ENCODE measurements around the gene STARD3. TPM values are rescaled to one million over a fixed set of nuclear protein-coding genes. Genes with fewer than 3 reads are reported as not detected.
"Not testable (repeated sequence)": the region's sequence is repeated elsewhere in the genome, so short reads cannot be mapped to it uniquely, and the experiment has no call there.

The STARD3 gene
- polyA plus RNA-seq, 1 donor = 52.3 TPM

DNA sequence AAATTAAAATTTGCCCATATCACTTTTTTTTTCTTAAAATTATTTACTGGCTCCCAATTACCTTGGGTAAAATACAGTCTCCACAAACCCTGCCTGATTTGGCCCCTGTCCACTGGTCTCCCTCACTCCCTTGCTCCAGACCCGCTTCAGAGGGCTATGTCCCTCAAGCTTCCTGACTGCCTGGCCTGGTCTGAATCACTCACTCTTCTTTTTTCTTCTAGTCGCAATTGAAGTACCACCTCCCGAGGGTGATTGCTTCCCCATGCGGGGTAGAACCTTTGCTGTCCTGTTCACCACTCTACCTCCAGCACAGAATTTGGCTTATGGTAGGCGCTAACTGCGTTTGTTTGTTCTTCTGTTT, 51.5 kb downstream of the STARD3 start:
- no peak for DNase-seq

DNA sequence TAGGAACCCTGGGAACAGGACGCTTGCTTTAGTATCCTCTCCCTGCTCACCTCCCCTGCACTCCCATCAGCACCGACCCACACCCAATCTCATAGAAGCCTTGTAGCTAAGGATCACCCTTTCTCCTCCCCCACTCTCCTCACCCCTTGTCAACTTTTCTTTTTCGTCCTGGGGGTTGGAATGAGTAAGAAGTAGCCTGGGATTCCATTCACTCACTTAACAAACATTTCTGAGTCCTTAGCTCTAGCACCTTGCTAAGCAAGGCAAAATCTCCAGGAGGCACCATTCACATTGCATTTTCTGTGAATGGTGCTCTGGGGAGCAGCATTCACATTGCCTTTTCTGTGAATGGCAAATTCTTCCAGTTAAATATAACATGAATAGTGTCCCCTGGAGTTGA, 52.0 kb downstream of the STARD3 start:
- DNase-seq = no peak

DNA sequence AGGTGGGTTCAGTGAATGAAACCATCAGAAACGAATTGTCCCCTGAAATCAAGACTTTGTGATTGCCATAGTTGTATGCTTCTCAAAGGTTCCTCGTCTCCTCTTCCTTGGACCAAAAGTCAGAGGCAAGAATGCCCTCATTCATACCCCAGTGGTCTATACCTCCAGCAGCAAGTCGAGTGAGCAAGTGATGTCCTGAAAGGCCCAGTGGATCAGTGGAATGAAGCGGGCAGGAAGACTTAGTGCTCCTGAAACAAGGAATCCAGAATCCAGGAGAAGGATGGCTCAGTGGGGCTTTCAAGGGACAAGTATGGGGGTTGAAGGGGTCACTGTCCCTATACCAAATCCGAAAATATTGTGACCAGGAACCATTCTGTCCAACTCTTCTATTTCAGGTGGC, 57.6 kb downstream of the STARD3 start:
- DNase-seq = no peak

DNA sequence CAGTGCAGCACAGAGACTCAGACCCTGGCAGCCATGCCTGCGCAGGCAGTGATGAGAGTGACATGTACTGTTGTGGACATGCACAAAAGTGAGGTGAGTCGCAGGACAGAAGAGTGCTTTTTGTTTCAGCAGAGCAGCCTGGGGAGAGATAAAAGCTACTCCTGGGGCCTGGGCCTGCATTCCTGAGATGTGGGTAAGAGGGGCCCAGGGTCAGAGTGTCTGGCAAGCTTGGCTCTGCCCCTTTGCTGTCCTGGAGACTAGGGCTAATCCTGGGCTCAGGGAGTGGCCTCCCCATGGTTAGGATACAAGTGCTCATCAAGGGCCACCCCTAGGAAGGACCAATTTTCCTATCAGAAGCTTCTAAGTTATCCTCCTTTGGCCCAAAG, 58.1 kb downstream of the STARD3 start:
- DNase-seq = no peak

DNA sequence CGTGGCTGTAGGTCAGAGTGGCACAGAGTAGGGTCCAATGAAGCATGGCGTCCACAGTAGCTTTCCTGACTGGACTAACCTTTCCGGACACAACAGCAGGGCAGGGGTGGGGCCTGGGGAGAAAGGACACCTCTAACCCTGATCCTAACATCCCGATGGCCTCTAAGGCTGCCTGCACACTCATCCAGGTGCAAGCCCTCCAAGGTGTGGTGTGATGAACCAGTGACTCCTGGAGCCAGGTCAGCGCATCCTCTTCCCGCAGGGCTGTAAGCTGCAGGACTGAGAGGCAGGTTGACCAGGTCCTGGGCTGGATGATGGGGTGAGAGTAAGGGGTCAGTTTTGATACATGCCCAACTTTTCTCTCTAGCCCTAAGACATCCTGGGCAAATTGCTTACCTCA, 59.8 kb downstream of the STARD3 start:
- no peak for DNase-seq

DNA sequence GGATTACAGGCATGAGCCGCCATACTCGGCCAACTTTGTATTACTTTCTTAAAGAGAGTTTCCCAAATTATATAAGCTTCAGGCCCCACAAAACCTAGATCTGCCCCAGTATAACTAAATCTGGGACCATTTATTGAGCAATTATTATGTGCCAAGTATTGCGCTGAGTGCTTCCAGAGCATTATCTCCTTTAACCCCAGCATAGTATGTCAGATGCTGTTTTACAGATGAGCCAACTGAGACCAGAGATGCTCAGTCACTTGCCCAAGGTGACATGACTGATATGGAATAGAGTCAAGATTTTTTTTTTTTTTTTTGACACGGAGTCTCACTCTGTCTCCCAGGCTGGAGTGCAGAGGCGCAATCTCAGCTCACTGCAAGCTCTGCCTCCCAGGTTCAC, 61.0 kb downstream of the STARD3 start:
- DNase-seq = no peak

DNA sequence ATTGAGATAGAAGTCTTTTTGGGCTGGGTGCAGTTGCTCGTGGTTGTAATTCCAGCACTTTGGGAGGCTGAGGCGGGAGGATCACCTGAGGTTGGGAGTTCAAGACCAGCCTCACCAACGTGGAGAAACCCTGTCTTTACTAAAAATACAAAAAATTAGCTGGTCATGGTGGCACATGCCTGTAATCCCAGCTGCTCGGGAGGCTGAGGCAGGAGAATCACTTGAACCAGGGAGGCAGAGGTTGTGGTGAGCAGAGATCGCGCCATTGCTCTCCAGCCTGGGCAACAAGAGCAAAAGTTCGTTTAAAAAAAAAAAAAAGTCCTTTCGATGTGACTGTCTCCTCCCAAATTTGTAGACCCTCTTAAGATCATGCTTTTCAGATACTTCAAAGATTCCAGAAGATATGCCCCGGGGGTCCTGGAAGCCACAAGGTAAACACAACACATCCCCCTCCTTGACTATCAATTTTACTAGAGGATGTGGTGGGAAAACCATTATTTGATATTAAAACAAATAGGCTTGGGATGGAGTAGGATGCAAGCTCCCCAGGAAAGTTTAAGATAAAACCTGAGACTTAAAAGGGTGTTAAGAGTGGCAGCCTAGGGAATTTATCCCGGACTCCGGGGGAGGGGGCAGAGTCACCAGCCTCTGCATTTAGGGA, 62.3 kb downstream of the STARD3 start:
- DNase-seq = not testable (repeated sequence)

DNA sequence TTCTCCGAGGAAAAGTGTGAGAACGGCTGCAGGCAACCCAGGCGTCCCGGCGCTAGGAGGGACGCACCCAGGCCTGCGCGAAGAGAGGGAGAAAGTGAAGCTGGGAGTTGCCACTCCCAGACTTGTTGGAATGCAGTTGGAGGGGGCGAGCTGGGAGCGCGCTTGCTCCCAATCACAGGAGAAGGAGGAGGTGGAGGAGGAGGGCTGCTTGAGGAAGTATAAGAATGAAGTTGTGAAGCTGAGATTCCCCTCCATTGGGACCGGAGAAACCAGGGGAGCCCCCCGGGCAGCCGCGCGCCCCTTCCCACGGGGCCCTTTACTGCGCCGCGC, 62.8 kb downstream of the STARD3 start, which contains the start of gene ERBB2:
Gene ERBB2 (plus strand): TSS at position 247 of the 330 bp plus-strand sequence. CDS start 175 bp downstream, outside the sequence.
- DNase-seq = peak; percentile 84

DNA sequence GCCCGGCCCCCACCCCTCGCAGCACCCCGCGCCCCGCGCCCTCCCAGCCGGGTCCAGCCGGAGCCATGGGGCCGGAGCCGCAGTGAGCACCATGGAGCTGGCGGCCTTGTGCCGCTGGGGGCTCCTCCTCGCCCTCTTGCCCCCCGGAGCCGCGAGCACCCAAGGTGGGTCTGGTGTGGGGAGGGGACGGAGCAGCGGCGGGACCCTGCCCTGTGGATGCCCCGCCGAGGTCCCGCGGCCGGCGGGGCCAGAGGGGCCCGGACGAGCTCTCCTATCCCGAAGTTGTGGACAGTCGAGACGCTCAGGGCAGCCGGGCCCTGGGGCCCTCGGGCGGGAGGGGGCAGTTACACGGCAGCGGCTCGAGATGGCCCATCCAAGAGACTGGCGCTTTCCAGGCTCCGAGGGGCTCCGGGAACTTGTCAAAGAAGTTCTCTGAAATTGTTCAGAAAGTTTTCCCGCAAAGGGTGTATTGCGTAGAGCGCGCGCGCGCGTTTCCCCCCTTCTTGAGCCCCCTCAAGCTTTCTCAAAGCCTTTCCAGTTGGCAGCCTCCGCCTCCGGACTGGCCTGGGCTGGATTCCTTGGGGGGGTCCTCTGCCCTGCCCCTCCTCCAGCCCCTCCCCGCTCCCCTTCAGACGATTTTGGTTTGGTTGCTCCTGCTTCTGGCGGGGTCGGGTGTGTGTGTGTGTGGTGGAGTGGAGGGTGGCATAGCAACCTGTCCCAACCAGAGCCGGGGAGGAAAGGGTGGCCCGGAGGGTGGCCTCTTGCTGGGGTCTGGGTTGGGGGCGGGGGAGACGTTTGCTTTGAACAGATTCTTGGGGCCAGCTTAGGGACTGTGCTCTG, 63.4 kb downstream of the STARD3 start:
- peak; percentile 76 for DNase-seq

DNA sequence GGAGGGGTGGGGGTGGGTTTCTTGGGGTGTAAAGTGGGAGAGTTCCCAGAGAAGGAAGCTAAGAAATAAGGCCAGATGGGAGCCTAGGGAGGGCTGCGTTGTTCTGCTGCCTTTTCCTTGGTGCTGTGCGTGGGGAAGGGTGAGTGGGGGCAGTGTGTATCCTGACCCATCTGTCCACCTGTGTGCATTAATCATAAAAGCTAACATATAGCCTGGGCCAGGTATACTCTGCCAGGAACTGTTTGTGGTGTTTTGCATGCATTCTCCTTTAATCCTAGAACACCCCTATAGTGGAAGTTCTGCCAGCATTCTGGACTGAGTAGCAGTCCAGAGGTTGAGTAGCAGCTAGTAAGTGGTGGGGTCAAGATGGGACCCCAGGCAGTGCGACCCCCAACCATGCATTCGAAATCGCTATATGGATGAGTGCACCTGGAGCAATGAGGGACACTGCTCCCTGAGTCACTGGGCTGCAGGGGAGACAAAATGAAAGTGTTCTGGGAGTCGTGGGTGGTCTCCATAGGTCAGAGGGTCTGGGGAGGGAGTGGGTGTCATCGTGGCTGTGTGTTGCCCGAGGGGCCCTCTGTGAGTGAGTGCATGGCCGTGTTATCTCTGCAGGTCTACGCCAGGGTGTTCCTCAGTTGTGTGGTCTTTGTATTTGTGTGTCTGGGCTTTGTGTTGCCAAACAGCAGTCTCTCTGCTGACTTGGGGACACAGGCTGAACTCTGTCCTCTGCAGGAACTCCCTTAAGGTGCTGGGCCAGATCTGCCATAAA, 64.3 kb downstream of the STARD3 start:
- DNase-seq = no peak

DNA sequence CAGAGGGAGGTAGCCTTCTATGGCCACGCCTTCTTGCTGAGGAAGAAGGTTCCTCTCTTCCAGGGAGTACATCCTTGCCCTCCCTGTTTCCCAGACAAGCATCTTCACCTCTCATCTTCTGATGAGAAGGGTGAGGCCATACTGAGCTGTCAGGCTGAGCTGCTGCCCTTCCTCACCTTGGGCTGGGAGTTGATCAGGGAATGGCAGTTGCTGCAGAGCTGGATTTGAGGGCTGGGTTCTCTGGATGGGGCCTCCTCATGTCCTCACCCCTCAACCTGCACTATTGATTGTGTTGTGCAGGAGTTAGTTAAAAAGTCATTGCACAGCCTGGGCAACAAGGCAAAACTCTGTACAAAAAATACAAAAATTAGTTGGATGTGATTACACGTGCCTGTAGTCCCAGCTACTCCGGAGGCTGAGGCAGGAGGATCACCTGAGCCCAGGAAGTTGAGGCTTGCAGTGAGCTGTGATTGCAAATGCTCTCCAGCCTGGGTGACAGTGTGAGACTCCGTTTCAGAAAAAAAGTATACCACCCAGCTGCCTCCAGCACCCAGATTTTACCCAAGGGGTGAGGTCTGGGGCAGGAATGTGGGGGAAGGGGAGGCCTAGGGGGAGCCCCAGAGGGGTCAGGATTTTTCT, 65.0 kb downstream of the STARD3 start:
- DNase-seq = no peak

DNA sequence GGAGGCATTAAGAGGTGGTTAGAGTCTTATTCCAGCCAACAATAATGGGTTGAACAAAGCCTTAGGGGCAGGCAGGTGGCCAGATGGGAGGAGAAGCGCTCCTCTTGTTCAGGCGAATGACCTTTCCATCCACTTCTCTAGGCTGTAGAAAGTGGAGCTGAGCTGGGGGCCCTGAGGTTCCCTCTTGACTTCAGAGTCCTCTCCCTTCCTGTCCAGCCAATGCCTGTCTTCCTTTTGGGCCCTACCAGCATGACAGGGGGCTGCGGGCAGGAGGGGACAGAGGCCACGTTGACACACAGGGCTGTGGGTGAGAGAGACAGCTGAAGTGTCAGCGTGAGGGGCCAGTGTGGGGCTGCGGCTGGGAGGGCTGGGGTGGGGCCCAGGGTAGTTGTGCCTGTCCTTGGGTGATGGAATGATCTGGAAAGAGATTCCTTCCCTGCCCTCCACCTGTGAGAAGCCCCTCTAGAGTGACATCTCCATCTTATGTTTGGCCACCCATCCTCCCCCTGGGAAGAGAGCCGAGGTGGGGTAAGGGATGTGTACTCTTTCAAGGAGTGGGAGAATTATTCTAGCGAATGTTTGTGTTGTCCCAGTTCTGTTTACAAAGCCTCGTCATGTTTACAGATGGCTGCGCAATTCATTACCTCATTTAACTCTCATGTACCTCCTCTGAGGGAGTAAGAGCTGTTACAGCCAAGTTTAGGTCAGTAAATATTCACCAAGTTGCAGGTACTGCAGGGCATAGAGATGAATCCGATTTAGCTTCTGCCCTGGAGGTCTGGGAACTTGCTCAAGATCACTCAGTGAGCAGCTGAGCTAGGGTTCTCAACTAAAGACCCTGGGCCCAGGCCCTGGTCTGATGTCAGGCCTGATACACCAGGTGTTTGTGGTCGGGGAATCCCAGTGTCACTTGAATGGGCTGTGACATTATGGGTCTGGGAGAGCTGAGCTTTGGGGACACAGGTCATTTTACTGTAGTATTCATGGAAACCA, 66.3 kb downstream of the STARD3 start:
- no peak for DNase-seq

DNA sequence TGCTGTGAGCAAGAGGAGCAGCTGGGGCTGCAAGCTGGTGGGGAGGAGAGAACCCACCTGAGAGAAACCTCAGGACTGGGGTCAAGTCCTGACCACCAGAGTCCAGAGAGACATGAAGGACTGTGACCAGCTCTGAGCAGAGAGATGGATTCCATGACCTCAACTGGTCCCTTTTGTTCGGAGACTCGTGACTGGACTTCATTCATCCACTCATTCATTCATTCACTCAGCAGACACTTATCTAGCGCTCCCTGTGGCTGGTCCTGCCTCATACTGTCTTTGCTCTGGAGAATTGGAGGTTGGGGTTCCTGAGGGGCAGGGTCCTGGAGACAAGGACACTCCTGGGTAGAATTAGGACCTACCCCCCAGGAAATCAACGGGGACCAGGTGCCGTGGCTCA, 67.0 kb downstream of the STARD3 start:
- DNase-seq = no peak

DNA sequence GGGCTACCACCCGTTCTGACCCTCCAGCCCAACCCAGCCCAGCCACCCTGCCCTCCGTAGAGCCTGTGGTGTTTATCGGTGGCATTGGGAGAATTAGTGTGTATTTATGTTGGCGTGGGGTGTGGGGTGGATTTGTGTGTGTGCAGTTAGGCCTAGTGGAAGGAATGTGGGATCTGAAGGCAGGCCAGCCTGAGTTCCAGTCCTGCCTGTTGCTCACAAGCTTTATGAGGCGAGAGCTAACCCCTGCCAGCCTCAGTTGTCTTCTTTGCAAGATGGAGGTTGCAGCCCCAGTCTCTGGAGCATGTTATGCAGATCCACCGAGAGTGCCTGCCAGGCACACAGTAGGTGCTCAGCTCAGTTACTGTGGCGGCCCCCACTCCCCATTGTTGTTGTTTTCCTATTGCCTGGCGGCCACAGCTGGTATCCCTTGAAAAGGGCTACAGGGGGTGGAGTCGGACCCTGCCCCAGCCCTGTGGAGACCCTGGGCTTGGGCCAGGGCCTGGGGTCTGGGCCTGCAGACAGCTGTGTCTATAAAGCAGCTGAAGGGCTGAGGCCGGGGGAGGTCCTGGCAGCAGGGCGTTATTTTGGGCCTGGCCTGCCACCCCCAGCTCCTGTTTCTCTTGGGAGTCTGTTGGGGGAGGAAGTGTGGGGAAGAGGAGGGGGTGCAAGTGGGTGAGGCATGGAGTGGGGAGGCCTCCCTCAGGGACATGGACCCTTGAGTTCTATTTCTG, 68.0 kb downstream of the STARD3 start:
- no peak for DNase-seq

DNA sequence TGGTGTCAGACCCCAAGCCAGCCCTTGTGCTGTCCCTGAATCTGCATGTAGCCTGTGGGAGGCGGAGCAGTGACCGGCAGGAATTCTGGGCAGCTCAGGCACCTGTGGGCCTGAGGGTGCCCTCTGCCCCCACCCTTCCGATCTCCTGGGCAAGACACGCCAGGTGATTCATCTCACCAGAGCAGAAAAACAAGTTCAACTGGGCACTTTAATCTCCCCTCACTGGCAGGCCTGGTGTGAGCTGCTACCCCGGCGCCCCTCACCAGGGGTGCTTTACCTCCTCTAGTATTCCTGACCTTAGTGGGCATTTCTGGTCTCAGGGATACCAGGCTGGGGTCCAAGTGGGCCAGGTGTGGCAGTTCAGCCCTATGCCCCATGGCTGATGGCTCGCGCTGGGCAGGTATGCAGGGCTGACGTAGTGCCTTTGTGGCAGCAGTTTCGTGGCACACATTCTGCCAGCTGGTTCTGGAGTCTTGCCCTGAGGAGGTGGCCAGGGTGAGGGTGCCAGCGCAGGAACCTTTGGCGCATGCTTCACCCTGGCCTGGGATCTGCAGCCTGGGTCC, 68.9 kb downstream of the STARD3 start:
- DNase-seq = peak; percentile 54

DNA sequence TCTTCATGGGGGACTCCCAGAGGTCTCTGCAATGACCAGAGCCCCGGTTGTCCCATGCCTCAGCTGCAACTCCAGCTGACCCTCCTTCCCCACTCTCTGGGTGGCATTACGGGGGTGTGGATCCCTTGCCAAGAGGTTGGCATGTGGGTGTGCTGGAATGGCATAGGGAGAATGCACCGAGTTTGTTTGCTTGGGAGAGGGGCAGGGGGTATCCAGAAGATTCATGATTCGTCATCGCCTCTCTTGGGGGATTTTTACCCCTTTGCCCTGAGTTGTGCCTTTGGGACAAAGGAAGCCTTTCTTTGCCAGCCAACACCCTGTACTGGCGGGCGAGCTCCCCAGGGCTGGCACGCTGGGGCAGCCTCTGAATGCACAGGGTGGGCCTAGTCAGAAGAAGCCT, 69.4 kb downstream of the STARD3 start:
- no peak for DNase-seq

DNA sequence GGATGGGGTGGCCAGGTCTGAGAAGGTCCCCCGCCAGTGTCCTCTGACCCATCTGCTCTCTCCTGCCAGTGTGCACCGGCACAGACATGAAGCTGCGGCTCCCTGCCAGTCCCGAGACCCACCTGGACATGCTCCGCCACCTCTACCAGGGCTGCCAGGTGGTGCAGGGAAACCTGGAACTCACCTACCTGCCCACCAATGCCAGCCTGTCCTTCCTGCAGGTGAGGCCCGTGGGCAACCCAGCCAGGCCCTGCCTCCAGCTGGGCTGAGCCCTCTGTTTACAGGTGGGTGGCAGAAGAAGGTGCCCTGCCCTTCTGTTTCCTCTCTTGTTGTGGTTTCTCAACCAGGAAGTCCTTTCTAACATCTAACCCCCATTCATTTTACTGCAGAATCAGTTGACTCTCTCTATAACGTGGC, 70.0 kb downstream of the STARD3 start:
- no peak for DNase-seq

DNA sequence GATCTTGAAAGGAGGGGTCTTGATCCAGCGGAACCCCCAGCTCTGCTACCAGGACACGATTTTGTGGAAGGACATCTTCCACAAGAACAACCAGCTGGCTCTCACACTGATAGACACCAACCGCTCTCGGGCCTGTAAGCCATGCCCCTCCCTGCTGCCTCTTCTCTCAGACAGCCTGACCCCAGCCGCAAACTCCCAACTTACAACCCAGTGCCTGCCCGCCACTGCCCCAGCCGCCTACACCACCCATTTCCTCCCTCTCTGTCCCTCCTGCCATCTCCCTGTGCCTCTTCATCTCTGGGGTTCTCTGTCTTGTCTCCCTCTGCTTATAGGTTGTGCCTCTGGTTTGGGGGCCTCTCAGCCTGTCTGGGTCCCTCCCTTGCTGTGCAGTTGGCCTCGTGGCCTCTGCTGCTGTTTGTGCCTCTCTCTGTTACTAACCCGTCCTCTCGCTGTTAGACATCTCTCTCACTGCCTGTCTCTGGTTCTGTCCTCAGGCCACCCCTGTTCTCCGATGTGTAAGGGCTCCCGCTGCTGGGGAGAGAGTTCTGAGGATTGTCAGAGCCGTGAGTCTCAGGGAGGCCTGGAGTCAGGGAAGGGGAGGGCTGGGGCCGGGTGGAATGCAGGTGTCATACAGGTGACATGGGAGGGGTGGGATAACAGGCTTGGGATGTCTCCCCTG, 72.5 kb downstream of the STARD3 start:
- DNase-seq = no peak

Measured in left kidney (tissue), 2 donors.